ENCODE results near the gene TMEM181. TPM values are rescaled to one million over a fixed set of nuclear protein-coding genes. Genes with fewer than 3 reads are reported as not detected.

TMEM181 gene
- polyA plus RNA-seq, 2 of the 4 experiments (the other 2 are of a cell fraction): 11.6 to 21.1 TPM

DNA sequence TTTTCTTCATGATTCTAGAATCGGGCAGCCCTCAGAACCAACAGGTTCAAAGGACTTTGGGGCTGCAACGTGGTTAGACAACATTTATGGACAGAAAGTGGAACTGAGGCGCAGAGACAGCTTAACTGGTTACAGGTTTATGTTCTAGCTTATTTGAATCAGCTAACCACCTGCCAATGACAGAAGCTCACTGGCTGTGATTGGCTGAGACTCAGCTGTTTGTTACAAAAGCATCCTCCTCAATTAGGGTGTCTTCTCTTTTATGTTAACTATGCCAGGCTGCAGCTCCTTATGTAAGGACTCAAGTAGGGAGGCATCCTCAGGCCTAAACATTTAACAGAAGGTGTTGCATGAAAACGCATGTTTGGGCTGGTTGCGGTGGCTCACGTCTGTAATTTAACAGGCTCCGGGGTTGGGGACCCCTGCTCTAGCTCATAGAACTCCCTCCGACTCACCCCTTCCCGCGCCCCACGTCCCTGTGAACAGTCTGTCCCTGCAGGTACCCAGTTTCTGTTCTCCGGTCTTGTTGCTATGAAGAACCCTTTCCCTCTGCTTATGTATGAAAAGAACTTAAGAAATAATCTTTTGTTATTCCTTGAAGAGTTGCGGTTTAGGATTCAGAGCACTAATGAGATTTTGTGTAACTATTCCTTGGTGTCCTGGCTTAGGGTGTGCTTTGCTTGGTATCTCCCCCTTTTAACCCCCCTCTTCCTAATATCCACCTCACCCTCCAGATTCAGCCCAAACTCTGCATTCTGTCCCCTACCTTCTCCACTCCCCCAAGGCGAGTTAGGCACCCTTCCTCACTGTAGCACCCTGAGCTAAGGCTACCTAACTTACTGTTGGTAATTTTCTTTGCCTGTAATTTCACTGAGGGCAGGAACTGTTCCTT, 1.2 kb upstream of the TMEM181 start:
- Histone ChIP-seq H3K4me3 (no peak overlapping the region), H3K27ac (no peak overlapping the region), H3K4me1 (peaks cover 17% of the 10 kb centered on the region; the same call in 2 of the 3 replicates), H3K9me3 (no peaks in the 10 kb centered on the region), H3K4me2 (no peak overlapping the region; the same call in 2 of the 3 replicates)
- 90% methylated on average over 14 of the region's 14 CpGs for WGBS (ENCODE audit: missing lambda C conversion rate)
- ATAC-seq (no peak), DNase-seq (ENCODE audit: low read depth in 1 of 2, low spot score in 1 of 2) (no peak), FAIRE-seq (no peak)
- POLR2A ChIA-PET: interaction anchor here (0.6 kb wide), 1 partner anchor 261 kb away, joined by 6 read pairs; the partner anchor contains the start of gene EZR
- CTCF ChIA-PET: no interaction called here
- TF ChIP-seq EHMT2 (IDR thresholded peaks at IDR 0.05; ENCODE audit: low read depth) (no peak), POLR2A (IDR thresholded peaks at IDR 0.05; ENCODE audit: low read length) (no peak), MYC (IDR thresholded peaks at IDR 0.05; ENCODE audit: borderline replicate concordance, low read length) (no peak), ZFP36 (IDR thresholded peaks at IDR 0.05; ENCODE audit: borderline replicate concordance, partially characterized antibody) (no peak), RNF2 (IDR thresholded peaks at IDR 0.05; ENCODE audit: borderline replicate concordance, low read depth) (no peak), HOXB13 (CRISPR knock-in tag; IDR thresholded peaks at IDR 0.05; ENCODE audit: low read depth) (no peak), SREBF2 (IDR thresholded peaks at IDR 0.05) (no peak), ESRRA (IDR thresholded peaks at IDR 0.05; ENCODE audit: borderline replicate concordance, low read length) (no peak), CBX8 (IDR thresholded peaks at IDR 0.05) (no peak), CEBPB (IDR thresholded peaks at IDR 0.05) (no peak), FOSB (CRISPR knock-in tag; IDR thresholded peaks at IDR 0.05) (no peak), HOXB5 (CRISPR knock-in tag; IDR thresholded peaks at IDR 0.05) (no peak)
- TF ChIP-seq, protein P1, sequence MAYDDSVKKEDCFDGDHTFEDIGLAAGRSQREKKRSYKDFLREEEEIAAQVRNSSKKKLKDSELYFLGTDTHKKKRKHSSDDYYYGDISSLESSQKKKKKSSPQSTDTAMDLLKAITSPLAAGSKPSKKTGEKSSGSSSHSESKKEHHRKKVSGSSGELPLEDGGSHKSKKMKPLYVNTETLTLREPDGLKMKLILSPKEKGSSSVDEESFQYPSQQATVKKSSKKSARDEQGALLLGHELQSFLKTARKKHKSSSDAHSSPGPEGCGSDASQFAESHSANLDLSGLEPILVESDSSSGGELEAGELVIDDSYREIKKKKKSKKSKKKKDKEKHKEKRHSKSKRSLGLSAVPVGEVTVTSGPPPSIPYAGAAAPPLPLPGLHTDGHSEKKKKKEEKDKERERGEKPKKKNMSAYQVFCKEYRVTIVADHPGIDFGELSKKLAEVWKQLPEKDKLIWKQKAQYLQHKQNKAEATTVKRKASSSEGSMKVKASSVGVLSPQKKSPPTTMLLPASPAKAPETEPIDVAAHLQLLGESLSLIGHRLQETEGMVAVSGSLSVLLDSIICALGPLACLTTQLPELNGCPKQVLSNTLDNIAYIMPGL (CRISPR knock-in tag; IDR thresholded peaks at IDR 0.05; ENCODE audit: borderline replicate concordance): no peak
- TF ChIP-seq, protein P2, sequence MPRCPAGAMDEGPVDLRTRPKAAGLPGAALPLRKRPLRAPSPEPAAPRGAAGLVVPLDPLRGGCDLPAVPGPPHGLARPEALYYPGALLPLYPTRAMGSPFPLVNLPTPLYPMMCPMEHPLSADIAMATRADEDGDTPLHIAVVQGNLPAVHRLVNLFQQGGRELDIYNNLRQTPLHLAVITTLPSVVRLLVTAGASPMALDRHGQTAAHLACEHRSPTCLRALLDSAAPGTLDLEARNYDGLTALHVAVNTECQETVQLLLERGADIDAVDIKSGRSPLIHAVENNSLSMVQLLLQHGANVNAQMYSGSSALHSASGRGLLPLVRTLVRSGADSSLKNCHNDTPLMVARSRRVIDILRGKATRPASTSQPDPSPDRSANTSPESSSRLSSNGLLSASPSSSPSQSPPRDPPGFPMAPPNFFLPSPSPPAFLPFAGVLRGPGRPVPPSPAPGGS (IDR thresholded peaks at IDR 0.05): no peak

DNA sequence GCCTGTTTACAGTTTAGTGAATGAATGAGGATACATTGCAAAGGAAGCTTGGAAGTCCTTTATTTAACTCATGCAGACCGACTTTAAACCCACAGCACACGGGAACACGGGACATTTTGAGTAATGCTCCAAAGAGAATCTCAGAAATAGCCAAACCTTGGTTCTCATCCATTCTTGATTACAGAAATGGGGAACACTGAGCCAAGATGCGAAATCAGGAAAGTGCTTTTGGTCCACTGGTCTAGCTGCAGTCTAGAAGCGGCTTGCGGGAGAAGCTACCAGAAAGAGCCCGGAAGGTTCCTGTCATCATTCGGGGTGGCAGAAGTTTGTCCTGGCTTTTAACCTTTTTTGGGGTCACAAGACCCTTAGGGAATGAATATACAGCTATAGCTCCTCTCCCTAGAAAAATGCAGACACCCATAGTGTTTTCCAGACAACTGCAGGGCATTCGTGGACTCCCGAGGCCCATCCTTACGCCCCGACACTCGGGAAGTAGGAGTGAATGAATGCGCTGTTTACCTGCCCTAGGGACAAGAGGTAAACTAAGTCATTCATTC, 475 bp upstream of the TMEM181 start:
- no peak for ATAC-seq
- FAIRE-seq: no peak
- 58% methylated on average over 13 of the region's 14 CpGs for WGBS (ENCODE audit: missing lambda C conversion rate)

DNA sequence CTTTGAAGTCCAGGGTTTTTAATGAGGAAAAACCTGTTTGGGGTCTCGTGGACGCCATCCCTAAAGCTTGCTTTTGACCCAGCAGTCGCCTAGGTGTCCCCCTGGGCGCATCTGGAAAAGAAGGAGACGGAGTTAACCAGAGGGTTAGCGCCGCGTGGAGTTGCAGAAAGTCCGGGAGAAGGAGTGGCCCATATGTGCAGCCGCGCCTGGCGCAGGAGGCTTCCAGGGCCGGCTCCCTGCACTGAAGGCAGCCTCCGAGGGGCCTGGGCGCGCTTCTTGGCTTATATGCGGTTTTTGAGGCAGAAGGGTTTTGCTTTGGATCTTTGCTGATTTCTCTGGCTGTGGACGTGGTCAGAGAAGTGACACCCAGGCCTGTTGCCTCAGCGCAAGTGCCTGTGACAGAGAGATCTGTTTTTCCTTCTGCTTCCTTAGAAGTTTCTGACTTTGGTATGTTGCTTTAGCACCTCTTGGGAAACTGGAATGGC, 987 bp downstream of the TMEM181 start:
- no peak for TF ChIP-seq HEYL (CRISPR knock-in tag; IDR thresholded peaks at IDR 0.05)
- Histone ChIP-seq H3K4me1 (peaks cover 17% of the 10 kb centered on the region; the same call in 2 of the 3 replicates), H3K4me3 (peak overlapping the region; percentile 98), H3K4me2 (peak overlapping the region; percentile 92), H3K27ac (peak overlapping the region; percentile 95), H3K9me3 (no peaks in the 10 kb centered on the region)
- no peak for FAIRE-seq
- no peak for DNase-seq (ENCODE audit: low read depth in 1 of 2, low spot score in 1 of 2)
- ATAC-seq: peak in 1 of 2 experiments; percentile 53; a peak in 3 of 6 replicates
- POLR2A ChIA-PET: no interaction called here
- WGBS (ENCODE audit: missing lambda C conversion rate): 12% methylated on average over 14 of the region's 19 CpGs
- CTCF ChIA-PET: no interaction called here

More for the DNA sequence above, 475 bp upstream of the TMEM181 start:
- ChIA-PET POLR2A (no interaction called here), CTCF (no interaction called here)
- TF ChIP-seq PHF8 (IDR thresholded peaks at IDR 0.05; ENCODE audit: borderline replicate concordance, low read depth) (0 out of 2 replicates have a peak, but pooled peaks have one; percentile 31), POLR2AphosphoS2 (conservative IDR thresholded peaks at IDR 0.05; ENCODE audit: low read length) (no peak)
- Histone ChIP-seq H3K9me3 (no peaks in the 10 kb centered on the region), H3K27ac (peak overlapping the region; percentile 95), H3K4me2 (peak overlapping the region; percentile 92), H3K4me3 (peak overlapping the region; percentile 98), H3K4me1 (peaks cover 17% of the 10 kb centered on the region; the same call in 2 of the 3 replicates)
- no peak for DNase-seq (ENCODE audit: low read depth in 1 of 2, low spot score in 1 of 2)
